Measurements from ENCODE around the gene ZGPAT.

- TF ChIP-seq, protein P1, sequence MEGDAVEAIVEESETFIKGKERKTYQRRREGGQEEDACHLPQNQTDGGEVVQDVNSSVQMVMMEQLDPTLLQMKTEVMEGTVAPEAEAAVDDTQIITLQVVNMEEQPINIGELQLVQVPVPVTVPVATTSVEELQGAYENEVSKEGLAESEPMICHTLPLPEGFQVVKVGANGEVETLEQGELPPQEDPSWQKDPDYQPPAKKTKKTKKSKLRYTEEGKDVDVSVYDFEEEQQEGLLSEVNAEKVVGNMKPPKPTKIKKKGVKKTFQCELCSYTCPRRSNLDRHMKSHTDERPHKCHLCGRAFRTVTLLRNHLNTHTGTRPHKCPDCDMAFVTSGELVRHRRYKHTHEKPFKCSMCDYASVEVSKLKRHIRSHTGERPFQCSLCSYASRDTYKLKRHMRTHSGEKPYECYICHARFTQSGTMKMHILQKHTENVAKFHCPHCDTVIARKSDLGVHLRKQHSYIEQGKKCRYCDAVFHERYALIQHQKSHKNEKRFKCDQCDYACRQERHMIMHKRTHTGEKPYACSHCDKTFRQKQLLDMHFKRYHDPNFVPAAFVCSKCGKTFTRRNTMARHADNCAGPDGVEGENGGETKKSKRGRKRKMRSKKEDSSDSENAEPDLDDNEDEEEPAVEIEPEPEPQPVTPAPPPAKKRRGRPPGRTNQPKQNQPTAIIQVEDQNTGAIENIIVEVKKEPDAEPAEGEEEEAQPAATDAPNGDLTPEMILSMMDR (IDR thresholded peaks at IDR 0.05; ENCODE audit: low read depth, low read length): no peak
- no peak for TF ChIP-seq EZH2phosphoT487 (IDR thresholded peaks at IDR 0.05; ENCODE audit: low read depth)
These were observed 1.3 kb downstream of the ZGPAT start for GRCh38 chr20:63709149-63709527.
